ENCODE data around the gene SZT2. TPM values are rescaled to one million over a fixed set of nuclear protein-coding genes. Genes with fewer than 3 reads are reported as not detected.

Gene SZT2
- total RNA-seq, 2 donors from 2014 or later, result 25.9 to 61.6 TPM

GRCh38 chr1:43439781-43440180 lies 50.1 kb downstream of the SZT2 start:
- H3K9me3 ChIP-seq, result no peaks in the 10 kb centered on the region
- intact Hi-C loops (cut with DNase I), result no loop called here
- H3K27ac ChIP-seq, result no peak overlapping the region
- 92 to 94% methylated on average over 5 to 7 of the region's 7 CpGs for WGBS, 2 donors
- DNase-seq, result no peak
- peaks cover 0 to 12% of the 10 kb centered on the region in 2 donors for H3K36me3 ChIP-seq (replicated peaks in 1 of 2; ENCODE audit: insufficient read depth in 1 of 2, low read depth in 2 of 2)
- H3K4me3 ChIP-seq, result no peak overlapping the region
- no peaks in the 10 kb centered on the region for H3K27me3 ChIP-seq
- no peaks in the 10 kb centered on the region for H3K4me1 ChIP-seq
- ATAC-seq, result no peak
- TF ChIP-seq POLR2A (IDR thresholded peaks at IDR 0.05), result no peak

GRCh38 chr1:43440358-43440757 lies 50.7 kb downstream of the SZT2 start:
- Histone ChIP-seq H3K27me3 (no peaks in the 10 kb centered on the region), H3K9me3 (no peaks in the 10 kb centered on the region), H3K4me3 (no peak overlapping the region), H3K27ac (no peak overlapping the region), H3K4me1 (no peaks in the 10 kb centered on the region), H3K36me3 (replicated peaks in 1 of 2; ENCODE audit: insufficient read depth in 1 of 2, low read depth in 2 of 2) (peaks cover 0 to 8% of the 10 kb centered on the region in 2 donors)
- peak in 2 of 4 donors; percentile 6 for DNase-seq
- intact Hi-C loops (cut with DNase I), result no loop called here
- TF ChIP-seq CTCF (IDR thresholded peaks at IDR 0.05), result no peak
- no peak for TF ChIP-seq POLR2A (IDR thresholded peaks at IDR 0.05)
- 87 to 88% methylated on average over 7 of the region's 7 CpGs for WGBS, 2 donors
- no peak for ATAC-seq

- ATAC-seq (no peak), DNase-seq (no peak)
- WGBS, 2 donors, result 96 to 99% methylated on average over 12 to 15 of the region's 15 CpGs
- Histone ChIP-seq H3K9me3 (no peaks in the 10 kb centered on the region), H3K4me3 (no peak overlapping the region), H3K4me1 (no peaks in the 10 kb centered on the region), H3K27me3 (no peaks in the 10 kb centered on the region), H3K36me3 (replicated peaks in 1 of 2; ENCODE audit: insufficient read depth in 1 of 2, low read depth in 2 of 2) (peaks cover 0 to 14% of the 10 kb centered on the region in 2 donors), H3K27ac (no peak overlapping the region)
- intact Hi-C loops (cut with DNase I), result no loop called here
- TF ChIP-seq POLR2A (IDR thresholded peaks at IDR 0.05) (no peak), CTCF (IDR thresholded peaks at IDR 0.05) (no peak)
Measured at GRCh38 chr1:43441166-43441893, 51.6 kb downstream of the SZT2 start.

GRCh38 chr1:43441894-43442637 lies 52.4 kb downstream of the SZT2 start:
- ATAC-seq (no peak), DNase-seq (peak in 2 of 4 donors; percentile 10)
- no peaks in the 10 kb centered on the region for H3K4me1 ChIP-seq
- no peak overlapping the region for H3K4me3 ChIP-seq
- TF ChIP-seq POLR2A (IDR thresholded peaks at IDR 0.05) (no peak), CTCF (IDR thresholded peaks at IDR 0.05) (no peak)
- no peaks in the 10 kb centered on the region for H3K27me3 ChIP-seq
- no peaks in the 10 kb centered on the region for H3K9me3 ChIP-seq
- peaks cover 0 to 19% of the 10 kb centered on the region in 2 donors for H3K36me3 ChIP-seq (replicated peaks in 1 of 2; ENCODE audit: insufficient read depth in 1 of 2, low read depth in 2 of 2)
- no peak overlapping the region for H3K27ac ChIP-seq
- intact Hi-C loops (cut with DNase I), result no loop called here
- 91 to 94% methylated on average over 14 to 18 of the region's 18 CpGs for WGBS, 2 donors

GRCh38 chr1:43442756-43443155 lies 53.1 kb downstream of the SZT2 start:
- H3K36me3 ChIP-seq (replicated peaks in 1 of 2; ENCODE audit: insufficient read depth in 1 of 2, low read depth in 2 of 2), result peaks cover 0 to 23% of the 10 kb centered on the region in 2 donors
- WGBS, 2 donors, result 87 to 92% methylated on average over 12 of the region's 12 CpGs
- H3K27me3 ChIP-seq, result no peaks in the 10 kb centered on the region
- no peak overlapping the region for H3K4me3 ChIP-seq
- intact Hi-C loops (cut with DNase I), result no loop called here
- TF ChIP-seq CTCF (IDR thresholded peaks at IDR 0.05), result no peak
- no peak for TF ChIP-seq POLR2A (IDR thresholded peaks at IDR 0.05)
- no peaks in the 10 kb centered on the region for H3K4me1 ChIP-seq
- DNase-seq (peak in 1 of 4 donors; percentile 13), ATAC-seq (no peak)
- H3K9me3 ChIP-seq, result no peaks in the 10 kb centered on the region
- H3K27ac ChIP-seq, result no peak overlapping the region
